A673 (cell line): ENCODE data around the gene NLRC5. TPM values are rescaled to one million over a fixed set of nuclear protein-coding genes. Genes with fewer than 3 reads are reported as not detected.

Experiments used
- BruUV-seq: library from RNA; stranded (reverse); fragments of 400-500 nt; replicated peaks from 2 replicates; lab custom pipeline; 2021; lab: Mats Ljungman, UMichigan
- CTCF ChIA-PET: fragments of 300-600 bp; sonication (Branson Sonifier 250); formaldehyde crosslinking; loops from one replicate; lab custom pipeline; 2022; ENCODE audit warnings: antibody characterized with exemption; lab: Charles Lee
- POLR2A ChIA-PET: fragments of 300-600 bp; sonication (Branson Sonifier 250); formaldehyde crosslinking; loops from one replicate; lab custom pipeline; 2022; ENCODE audit warnings: antibody characterized with exemption; ENCODE audit not compliant: low non-redundant PET; lab: Charles Lee
- DNase-seq: peaks from one replicate; pipeline ENCODE4 v3.0.0-alpha.2; 2015; ENCODE audit warnings: low spot score
- H3K27ac ChIP-seq: fragments of 200-600 bp; sonication (generic); 2 replicates; pipeline ENCODE4 v1.5.1; 2016; ENCODE audit warnings: mixed run types, low read depth, mild to moderate bottlenecking, mixed read lengths, antibody characterized with exemption, low read length; ENCODE audit not compliant: poor library complexity, severe bottlenecking
- H3K27me3 ChIP-seq: fragments of 200-600 bp; sonication (generic); replicated peaks from 2 replicates; pipeline ENCODE4 v1.6.1; 2017; ENCODE audit warnings: mixed run types, low read depth, mild to moderate bottlenecking, mixed read lengths, antibody characterized with exemption, low read length; ENCODE audit not compliant: insufficient read depth, poor library complexity
- H3K36me3 ChIP-seq: fragments of 200-600 bp; sonication (generic); 2 replicates; pipeline ENCODE4 v1.6.1; 2016; ENCODE audit warnings: mixed run types, mild to moderate bottlenecking, mixed read lengths, antibody characterized with exemption, low read length; ENCODE audit not compliant: insufficient read depth, poor library complexity, severe bottlenecking
- H3K4me1 ChIP-seq: fragments of 200-600 bp; sonication (generic); 2 replicates; pipeline ENCODE4 v1.6.1; 2017; ENCODE audit warnings: mixed run types, mild to moderate bottlenecking, mixed read lengths, antibody characterized with exemption, low read length; ENCODE audit not compliant: insufficient read depth, poor library complexity, severe bottlenecking
- H3K4me3 ChIP-seq: fragments of 200-600 bp; sonication (generic); 2 replicates; pipeline ENCODE4 v1.5.1; 2016; ENCODE audit warnings: low read depth, mixed run types, mild to moderate bottlenecking, mixed read lengths, low read length; ENCODE audit not compliant: poor library complexity, severe bottlenecking
- H3K9me3 ChIP-seq: fragments of 200-600 bp; sonication (generic); 2 replicates; pipeline ENCODE4 v1.6.1; 2016; ENCODE audit warnings: mixed run types, low read depth, mild to moderate bottlenecking, mixed read lengths, antibody characterized with exemption, low read length; ENCODE audit not compliant: poor library complexity, severe bottlenecking
- EZH2 ChIP-seq: fragments of 200-600 bp; sonication (generic); IDR thresholded peaks from 2 replicates; pipeline ENCODE4 v1.6.1; 2017; ENCODE audit warnings: borderline replicate concordance, low read depth, mild to moderate bottlenecking, mixed read lengths, antibody characterized with exemption, low read length; ENCODE audit not compliant: poor library complexity, severe bottlenecking
- intact Hi-C: fragments of 100-400 bp; cut with micrococcal nuclease; formaldehyde crosslinking; loops from one replicate; pipeline ENCODE4 v1.10.0; 2022; ENCODE audit not compliant: unreplicated experiment
- total RNA-seq: library from RNA; stranded (reverse); gene quantifications from 2 replicates; pipeline ENCODE4 v1.2.3, GENCODE V29; 2021
- TF ChIP-seq, protein P1 (sequence below): fragments of 300-800, 200-600 bp; sonication (generic); conservative IDR thresholded peaks from 2 replicates; pipeline ENCODE4 v1.5.1; 2017; ENCODE audit warnings: low read depth, mild to moderate bottlenecking, antibody characterized with exemption, low read length, moderate library complexity, mixed read lengths

Gene NLRC5
- total RNA-seq, 1 experiment from 2014 or later = 13.1 TPM

DNA sequence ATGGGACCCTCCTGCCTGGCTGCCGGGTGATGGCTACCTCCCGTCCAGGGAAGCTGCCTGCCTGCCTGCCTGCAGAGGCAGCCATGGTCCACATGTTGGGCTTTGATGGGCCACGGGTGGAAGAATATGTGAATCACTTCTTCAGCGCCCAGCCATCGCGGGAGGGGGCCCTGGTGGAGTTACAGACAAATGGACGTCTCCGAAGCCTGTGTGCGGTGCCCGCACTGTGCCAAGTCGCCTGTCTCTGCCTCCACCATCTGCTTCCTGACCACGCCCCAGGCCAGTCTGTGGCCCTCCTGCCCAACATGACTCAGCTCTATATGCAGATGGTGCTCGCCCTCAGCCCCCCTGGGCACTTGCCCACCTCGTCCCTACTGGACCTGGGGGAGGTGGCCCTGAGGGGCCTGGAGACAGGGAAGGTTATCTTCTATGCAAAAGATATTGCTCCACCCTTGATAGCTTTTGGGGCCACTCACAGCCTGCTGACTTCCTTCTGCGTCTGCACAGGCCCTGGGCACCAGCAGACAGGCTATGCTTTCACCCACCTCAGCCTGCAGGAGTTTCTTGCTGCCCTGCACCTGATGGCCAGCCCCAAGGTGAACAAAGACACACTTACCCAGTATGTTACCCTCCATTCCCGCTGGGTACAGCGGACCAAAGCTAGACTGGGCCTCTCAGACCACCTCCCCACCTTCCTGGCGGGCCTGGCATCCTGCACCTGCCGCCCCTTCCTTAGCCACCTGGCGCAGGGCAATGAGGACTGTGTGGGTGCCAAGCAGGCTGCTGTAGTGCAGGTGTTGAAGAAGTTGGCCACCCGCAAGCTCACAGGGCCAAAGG is 36.8 kb downstream of the NLRC5 start:
- TF ChIP-seq, protein P1, sequence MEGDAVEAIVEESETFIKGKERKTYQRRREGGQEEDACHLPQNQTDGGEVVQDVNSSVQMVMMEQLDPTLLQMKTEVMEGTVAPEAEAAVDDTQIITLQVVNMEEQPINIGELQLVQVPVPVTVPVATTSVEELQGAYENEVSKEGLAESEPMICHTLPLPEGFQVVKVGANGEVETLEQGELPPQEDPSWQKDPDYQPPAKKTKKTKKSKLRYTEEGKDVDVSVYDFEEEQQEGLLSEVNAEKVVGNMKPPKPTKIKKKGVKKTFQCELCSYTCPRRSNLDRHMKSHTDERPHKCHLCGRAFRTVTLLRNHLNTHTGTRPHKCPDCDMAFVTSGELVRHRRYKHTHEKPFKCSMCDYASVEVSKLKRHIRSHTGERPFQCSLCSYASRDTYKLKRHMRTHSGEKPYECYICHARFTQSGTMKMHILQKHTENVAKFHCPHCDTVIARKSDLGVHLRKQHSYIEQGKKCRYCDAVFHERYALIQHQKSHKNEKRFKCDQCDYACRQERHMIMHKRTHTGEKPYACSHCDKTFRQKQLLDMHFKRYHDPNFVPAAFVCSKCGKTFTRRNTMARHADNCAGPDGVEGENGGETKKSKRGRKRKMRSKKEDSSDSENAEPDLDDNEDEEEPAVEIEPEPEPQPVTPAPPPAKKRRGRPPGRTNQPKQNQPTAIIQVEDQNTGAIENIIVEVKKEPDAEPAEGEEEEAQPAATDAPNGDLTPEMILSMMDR = no peak
- no peaks in the 10 kb centered on the region for H3K36me3 ChIP-seq
- H3K27me3 ChIP-seq = no peaks in the 10 kb centered on the region
- H3K9me3 ChIP-seq = no peaks in the 10 kb centered on the region
- no peak for DNase-seq
- intact Hi-C loops = no loop called here
- POLR2A ChIA-PET = no interaction called here
- no TSS peak for BruUV-seq
- CTCF ChIA-PET = no interaction called here
- H3K27ac ChIP-seq = no peak overlapping the region
- no peaks in the 10 kb centered on the region for H3K4me1 ChIP-seq
- H3K4me3 ChIP-seq = no peak overlapping the region

DNA sequence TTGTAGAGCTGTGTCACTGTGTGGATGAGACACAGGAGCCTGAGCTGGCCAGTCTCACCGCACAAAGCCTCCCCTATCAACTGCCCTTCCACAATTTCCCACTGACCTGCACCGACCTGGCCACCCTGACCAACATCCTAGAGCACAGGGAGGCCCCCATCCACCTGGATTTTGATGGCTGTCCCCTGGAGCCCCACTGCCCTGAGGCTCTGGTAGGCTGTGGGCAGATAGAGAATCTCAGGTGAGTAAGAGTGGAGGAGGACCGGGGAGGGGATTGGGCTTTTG is 37.4 kb downstream of the NLRC5 start:
- intact Hi-C loops = no loop called here
- Histone ChIP-seq H3K36me3 (no peaks in the 10 kb centered on the region), H3K9me3 (no peaks in the 10 kb centered on the region), H3K4me3 (no peak overlapping the region), H3K27ac (no peak overlapping the region), H3K27me3 (no peaks in the 10 kb centered on the region), H3K4me1 (no peaks in the 10 kb centered on the region)
- POLR2A ChIA-PET = no interaction called here
- DNase-seq = no peak
- no TSS peak for BruUV-seq
- CTCF ChIA-PET = no interaction called here
- TF ChIP-seq EZH2 = no peak
- TF ChIP-seq, protein P1 = no peak

DNA sequence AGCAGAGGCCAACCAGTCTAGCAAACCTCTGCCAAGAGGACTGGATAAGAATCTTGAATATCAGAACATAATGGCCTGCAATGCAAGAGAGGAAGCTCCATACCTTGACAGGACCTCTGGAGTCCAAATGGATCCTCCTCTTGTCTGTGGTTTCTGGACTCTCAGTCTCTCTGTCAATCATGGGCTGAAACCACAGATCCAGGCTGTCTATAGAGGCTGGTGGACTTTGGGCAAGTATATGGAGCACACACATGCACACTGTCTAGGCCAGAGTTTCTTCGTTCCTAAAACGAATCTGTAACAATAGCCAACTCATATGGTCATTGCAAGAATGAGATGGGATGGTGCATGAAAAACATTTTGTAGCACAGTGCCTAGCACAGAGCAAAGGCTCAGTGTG is 37.7 kb downstream of the NLRC5 start:
- Histone ChIP-seq H3K4me1 (no peaks in the 10 kb centered on the region), H3K27me3 (no peaks in the 10 kb centered on the region), H3K4me3 (no peak overlapping the region), H3K36me3 (no peaks in the 10 kb centered on the region), H3K27ac (no peak overlapping the region), H3K9me3 (no peaks in the 10 kb centered on the region)
- BruUV-seq = no TSS peak
- CTCF ChIA-PET = no interaction called here
- POLR2A ChIA-PET = no interaction called here
- TF ChIP-seq EZH2 = no peak
- TF ChIP-seq, protein P1 = no peak
- no peak for DNase-seq
- intact Hi-C loops = no loop called here
